Measurements from ENCODE around the gene DYNLRB1. TPM values are rescaled to one million over a fixed set of nuclear protein-coding genes. Genes with fewer than 3 reads are reported as not detected.
"Not testable (repeated sequence)": the region's sequence is repeated elsewhere in the genome, so short reads cannot be mapped to it uniquely, and the experiment has no call there.

DYNLRB1 gene
- 100 to 1,000 TPM; 115 TPM for total RNA-seq
- long read RNA-seq, transcript DYNLRB1-202 (4 exons, 675 nt) = major isoform, 30 of 40 reads
- long read RNA-seq, partial matches to known transcripts = 8 of 40 reads
- long read RNA-seq, other reads (novel, unspliced or antisense) = 2 of 40 reads

DNA sequence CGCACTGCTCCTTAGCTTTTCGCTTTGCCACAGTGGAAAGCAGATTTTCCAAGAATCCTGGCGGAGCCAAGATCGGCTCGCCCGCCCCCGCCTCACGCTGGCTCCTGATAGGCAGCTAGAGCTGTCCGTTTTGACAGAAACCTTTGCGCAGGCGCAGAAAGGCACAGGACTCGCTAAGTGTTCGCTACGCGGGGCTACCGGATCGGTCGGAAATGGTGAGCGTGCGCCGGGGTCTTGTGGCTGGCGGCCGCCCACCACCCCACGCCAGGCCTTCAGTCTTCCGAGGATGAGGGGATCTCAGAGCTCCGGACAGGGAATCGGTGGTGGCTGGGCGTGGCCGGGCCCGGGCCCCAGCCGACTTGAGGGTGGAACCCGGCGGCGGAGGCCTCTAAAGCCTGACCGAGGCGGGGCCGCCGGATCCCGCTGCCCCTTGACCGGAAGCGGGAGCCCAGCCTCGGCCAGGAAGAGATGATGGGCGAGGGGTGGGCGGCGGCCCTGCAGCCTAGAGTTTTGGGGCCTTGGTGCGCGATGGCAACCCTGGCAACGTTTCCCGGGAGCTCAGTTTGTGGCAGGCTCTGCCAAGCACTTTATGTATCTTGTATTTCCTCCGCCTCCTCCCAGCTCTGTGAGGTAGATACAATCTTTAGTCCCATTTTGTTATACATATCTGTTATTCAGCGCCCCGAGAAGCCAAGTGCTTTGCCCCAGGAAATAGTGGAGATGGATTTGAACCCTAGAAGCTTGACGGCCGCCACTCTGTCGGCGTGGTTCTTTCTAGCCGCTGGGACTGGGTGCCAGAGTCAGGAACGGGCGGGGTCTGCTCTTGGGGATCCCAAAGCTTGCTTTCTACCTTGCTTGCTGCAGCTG lies at the start of gene DYNLRB1:
Gene DYNLRB1 (plus strand): TSS at position 176 of the 867 bp plus-strand sequence. CDS start 37 bp downstream, at position 213.
- intact Hi-C loops (cut with DNase I, micrococcal nuclease) = no loop called here
- ATAC-seq (peak; percentile 90), DNase-seq (peak; percentile 97 to 99)

DNA sequence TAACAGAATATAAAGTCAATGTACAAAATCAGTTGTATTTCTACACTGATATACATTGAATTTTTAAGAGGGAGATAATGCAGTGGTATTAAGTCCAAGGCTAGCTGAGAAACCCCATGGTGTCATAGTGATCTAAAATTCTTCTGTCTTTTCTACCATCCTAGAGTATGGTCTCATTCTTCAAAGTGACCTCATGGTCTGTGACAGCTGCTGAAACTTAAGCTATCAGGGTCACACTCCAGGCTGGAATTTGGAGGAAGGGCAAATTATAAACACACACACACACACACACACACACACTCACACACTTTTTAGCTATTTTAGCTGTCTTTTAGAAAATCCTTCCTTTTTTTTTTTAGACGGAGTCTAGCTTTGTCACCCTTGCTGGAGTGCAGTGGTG lies 47.3 kb upstream of the DYNLRB1 start:
- ATAC-seq (no peak), DNase-seq (no peak)
- intact Hi-C loops (cut with DNase I, micrococcal nuclease) = no loop called here

DNA sequence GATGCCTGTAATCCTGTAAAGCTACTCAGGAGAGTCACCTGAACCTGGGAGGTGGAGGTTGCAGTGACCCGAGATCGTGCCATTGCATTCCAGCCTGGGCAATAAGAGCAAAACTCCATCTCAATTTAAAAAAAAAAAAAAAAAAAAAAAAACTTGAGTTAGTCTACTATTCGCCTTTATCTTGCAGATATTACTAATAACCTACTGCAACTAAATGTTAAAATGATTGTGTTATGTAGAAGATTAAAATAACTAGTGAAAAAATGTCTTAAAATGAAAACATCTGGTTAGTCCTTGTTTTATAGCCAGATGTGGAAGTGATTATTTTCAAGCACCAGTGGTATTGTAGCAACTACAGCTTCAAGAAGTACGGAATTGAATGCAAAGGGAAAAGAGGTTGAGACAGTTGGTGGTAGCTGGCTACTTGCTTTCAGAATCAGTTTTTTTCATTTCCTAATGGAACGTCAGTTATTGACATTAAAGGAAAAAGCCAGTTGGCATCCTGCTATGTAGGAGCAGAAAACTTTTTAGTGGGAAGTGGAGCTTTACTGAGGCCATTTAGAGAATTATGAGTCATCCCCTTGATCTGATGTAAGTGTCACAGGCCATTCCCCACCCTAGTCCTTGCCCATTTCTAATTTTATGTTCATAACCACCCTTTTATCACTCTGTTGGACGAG lies 43.8 kb upstream of the DYNLRB1 start:
- intact Hi-C loops (cut with DNase I, micrococcal nuclease) = loop anchor here in 1 of 2 donors (10.0 kb wide), 1 partner anchor 158 kb away; no protein-coding TSS in a partner anchor
- DNase-seq = no peak
- ATAC-seq = peak; percentile 76

DNA sequence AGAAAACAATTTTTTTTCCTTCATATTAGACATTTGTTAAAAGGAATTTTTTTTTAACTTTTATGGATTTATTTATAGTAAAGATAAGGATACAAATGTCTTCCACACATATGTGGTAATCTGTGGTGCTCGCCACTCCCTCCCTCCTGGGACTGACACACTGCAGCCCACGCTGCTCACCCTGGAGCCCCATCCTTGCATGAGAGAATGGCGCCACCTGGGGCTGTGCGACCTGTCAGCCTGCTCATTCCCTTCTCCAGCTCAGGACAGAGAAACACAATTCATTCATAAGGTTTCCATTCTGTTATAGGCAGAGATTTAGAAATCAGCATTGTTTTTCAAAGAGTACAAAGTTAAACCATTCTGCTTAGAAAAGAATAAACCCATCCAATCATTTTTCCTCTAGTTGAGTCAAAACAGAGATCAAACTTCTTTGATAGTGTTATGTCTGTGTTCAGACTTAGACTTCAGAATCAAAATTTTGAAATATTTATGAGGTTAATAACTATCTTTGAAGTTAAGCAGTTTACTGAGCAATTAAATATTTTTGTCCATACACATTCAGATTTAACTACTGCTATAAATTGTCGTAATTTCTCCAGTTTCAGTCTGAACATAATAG lies 42.8 kb upstream of the DYNLRB1 start:
- ATAC-seq = peak; percentile 74
- intact Hi-C loops (cut with DNase I, micrococcal nuclease) = loop anchor here in 1 of 2 donors (10.0 kb wide), 1 partner anchor 159 kb away; no protein-coding TSS in a partner anchor
- DNase-seq = peak in 1 of 2 donors; percentile 55

DNA sequence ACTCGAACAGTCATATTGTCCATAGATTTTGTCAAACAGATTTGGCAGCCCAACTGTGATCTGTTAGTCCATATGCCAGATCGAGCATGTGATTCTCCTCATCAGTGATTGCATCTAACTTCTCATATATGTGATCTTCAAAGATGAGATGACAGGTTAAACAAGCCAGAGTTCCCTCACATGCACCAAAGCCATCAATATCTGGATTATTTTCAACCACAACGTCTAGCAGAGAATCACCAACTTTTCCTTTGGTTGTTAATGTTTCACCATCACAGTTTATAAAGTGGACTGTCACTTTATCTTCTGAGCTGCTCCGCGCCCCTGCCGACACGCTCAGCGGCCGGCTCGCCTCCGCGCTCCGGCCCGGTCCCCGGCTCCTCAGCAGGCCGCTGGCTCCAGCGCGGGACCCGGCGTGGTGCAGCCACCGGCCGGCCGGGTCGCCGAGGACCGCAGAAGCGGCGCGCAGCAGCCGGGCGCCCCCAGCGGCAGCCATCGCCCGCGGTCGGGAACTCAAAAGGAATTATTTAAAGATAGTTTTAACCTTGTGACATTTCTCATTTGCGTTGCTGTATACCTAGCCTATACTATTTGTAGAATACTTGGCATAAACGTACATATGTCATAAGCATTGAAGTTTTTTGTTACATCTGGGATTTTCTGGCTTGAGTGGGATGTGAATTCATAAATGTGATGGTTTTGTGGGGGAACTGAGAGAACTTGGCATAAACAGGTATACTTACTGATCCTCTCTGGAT lies 40.1 kb upstream of the DYNLRB1 start:
- ATAC-seq (peak; percentile 63), DNase-seq (peak in 1 of 2 donors; percentile 54)
- intact Hi-C loops (cut with DNase I, micrococcal nuclease) = loop anchor here in 1 of 2 donors (10.0 kb wide), 1 partner anchor 161 kb away; no protein-coding TSS in a partner anchor

DNA sequence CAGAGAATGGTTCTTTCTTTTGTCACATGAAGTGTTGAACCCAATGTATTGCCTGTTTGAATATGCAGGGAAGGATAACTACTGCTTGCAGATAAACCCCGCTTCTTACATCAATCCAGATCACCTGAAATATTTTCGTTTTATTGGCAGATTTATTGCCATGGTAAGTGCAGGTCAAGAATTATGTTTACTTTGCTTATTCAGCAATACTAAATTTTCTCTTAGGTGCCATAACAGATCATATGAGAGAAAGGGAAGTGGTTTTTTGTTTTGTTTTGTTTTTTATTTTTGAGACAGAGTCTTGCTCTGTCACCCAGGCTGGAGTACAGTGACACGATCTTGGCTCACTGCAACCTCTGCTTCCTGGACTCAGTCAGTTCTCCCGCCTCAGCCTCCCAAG lies 36.6 kb upstream of the DYNLRB1 start:
- intact Hi-C loops (cut with DNase I, micrococcal nuclease) = loop anchor here in 1 of 2 donors (10.0 kb wide), 1 partner anchor 165 kb away; no protein-coding TSS in a partner anchor
- ATAC-seq = peak; percentile 43
- DNase-seq = no peak

DNA sequence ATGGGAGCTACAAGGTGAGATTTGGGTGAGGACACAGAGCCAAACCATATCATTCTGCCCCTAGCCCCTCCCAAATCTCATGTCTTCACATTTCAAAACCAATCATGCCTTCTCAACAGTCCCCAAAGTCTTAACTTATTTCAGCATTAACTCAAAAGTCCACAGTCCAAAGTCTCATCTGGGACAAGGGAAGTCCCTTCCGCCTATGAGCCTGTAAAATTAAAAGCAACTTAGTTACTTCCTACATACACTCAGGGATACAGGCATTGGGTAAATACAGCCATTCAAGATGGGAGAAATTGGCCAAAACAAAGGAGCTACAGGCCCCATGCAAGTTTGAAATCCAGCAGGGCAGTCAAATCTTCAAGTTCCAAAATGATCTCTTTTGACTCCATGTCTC lies 34.1 kb upstream of the DYNLRB1 start:
- peak; percentile 53 for ATAC-seq
- intact Hi-C loops (cut with DNase I, micrococcal nuclease); DNase-seq: not testable (repeated sequence)

DNA sequence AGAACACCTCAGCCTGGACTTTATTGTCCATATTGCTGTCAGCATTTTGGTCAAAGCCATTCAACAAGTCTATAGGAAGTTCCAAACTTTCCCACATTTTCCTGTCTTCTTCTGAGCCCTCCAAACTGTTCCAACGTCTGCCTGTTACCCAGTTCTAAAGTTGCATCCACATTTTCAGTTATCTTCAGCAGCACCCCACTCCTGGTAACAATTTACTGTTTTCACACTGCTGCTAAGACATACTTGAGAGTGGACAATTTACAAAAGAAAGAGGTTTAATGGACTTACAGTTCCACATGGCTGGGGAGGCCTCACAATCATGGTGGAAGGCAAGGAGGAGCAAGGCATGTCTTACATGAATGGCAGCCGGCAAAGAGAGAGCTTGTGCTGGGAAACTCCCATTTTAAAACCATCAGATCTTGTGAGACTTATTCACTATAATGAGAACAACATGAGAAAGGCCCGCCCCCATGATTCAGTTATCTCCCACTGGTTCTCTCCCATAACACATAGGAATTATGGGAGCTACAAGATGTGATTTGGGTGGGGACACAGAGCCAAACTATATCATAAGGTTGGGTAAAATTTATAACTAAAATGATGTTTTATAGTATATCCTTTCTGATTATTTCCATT lies 32.5 kb upstream of the DYNLRB1 start:
- intact Hi-C loops (cut with DNase I, micrococcal nuclease); ATAC-seq; DNase-seq: not testable (repeated sequence)

DNA sequence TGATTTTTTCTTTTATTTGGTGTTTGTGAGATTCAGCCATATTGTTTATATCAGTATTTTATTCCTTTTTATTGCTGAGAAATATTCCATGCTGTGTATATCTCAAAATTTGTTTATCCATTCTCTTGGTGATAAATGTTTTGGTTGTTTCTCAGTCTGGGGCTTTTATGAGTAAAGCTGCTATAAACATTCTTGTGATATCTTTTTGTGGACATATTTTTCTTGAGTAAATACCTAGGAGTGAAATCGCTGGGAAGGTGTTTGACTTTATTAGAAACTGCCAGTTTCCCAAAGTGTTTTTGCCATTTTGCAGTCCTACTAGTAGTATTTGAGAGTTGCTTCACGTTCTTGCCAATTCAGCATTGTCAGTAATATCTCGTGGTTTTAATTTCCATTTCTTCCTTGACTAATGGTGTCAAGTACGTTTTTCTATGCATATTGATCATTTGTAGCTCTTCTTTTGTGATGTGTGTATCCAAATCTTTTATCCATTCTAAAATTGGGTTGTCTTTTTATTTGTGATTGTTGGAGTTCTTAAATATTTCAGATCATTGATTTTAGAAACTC lies 31.1 kb upstream of the DYNLRB1 start:
- intact Hi-C loops (cut with DNase I, micrococcal nuclease) = no loop called here
- ATAC-seq (no peak), DNase-seq (no peak)

DNA sequence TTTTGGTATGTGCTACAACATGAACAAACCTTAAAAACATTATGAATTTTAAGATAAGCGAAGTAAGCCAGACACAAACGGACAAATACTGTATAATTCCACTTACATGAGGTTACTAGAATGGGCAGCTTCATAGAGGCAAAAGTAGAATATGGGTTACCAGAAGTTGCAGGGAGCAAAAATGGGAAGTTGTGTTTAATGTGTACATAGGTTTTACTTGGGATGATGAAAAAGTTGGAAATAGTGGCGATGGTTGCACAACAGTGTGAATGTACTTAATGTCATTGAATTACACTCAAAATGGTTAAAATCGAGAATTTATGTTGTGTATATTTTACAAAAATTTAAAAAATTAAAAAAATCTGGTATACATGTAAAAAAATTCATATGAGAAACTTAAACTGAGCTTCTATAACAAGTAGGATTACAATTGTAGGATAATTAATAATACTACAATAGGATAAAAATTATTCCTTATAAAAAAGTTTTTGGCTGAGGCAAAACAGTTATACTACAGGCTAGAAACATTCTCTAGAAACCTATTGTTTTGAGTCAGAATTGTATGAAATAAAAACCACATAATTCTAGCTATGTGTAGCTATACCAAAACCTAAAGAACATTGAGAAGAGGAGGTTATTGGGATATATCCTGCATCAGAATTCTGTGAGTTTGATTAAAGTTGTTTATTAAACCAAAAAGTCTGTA lies 24.8 kb upstream of the DYNLRB1 start:
- intact Hi-C loops (cut with DNase I, micrococcal nuclease) = no loop called here
- DNase-seq (no peak), ATAC-seq (no peak)

DNA sequence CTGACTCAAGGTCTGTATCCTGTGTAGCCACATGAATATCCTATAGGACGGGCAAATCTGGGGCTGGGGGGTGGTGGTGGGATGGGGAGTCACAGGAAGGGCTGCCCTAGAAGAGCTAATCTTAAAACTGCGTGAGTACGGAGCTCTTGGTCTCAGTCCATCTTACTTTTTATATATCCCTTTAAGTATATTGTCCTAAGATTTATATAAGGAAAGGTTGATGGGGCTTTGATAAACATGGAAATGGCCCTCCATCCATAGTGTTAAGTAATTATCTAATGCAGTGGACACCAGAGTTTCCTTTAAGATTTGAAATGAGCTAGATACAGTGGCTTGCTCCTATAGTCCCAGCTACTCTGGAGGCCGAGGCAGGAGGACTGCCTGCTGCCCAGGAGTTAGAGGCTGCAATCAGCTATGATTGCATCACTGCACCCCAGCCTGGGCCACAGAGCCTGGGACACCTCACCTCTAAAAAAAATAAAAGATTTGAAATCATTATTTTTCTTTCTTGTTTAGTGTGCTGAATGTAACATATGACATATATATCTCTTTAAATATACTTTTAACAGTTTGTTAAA lies 24.2 kb upstream of the DYNLRB1 start:
- no peak for DNase-seq
- intact Hi-C loops (cut with DNase I, micrococcal nuclease) = no loop called here
- ATAC-seq = no peak

DNA sequence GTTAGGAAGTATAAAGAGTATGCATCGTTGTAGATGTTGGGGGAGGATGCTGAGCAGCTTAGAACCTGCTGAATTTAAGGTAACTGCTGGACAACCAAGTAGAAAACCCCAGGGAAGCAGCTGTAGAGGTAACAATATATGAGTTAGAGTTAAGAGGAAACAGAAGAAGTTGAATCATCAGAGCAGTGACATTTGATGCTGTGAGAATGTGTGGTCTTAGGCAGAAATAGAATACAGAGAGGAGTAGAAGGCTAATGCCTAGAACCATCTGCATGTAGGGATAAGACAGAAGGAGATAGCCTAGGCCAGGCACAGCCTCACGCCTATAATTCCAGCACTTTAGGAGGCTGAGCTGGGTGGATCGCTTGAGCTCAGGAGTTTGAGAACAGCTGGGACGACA lies 22.6 kb upstream of the DYNLRB1 start:
- no peak for ATAC-seq
- no peak for DNase-seq
- intact Hi-C loops (cut with DNase I, micrococcal nuclease) = no loop called here

DNA sequence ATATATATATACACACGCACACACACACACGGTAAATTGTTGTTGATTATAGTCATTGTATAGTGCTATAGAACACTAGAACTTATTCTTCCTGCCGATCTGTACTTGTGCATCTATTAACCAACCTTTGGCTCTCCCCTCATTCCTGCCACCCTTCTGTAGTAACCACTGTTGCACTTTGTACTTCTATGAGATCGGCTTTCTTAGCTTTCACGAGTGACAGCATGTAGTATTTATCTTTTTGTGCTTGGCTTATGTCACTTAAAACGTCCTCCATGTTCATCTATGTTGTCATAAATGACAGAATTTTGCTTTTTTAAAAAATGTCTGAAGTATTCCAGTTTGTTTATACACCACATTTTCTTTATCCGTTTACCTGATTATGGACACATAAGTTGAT lies 20.9 kb upstream of the DYNLRB1 start:
- no peak for DNase-seq
- no peak for ATAC-seq
- intact Hi-C loops (cut with DNase I, micrococcal nuclease) = no loop called here

DNA sequence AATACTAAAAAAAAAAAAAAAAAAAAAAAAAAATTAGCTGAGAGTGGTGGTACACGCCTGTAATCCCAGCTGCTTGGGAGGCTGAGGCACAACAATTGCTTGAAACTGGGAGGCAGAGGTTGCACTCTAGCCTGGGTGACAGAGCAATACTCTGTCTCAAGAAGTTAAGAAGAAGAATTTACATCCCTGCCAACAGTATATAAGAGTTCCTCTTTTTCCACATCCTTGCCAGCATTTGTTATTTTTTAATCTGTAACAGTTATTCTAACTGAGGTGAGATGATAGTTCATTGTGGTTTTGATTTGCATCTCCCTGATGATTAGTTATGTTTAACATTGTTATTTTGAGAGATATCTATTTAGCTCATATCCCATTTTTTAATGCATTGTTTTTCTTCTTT lies 20.3 kb upstream of the DYNLRB1 start:
- ATAC-seq (no peak), DNase-seq (no peak)
- intact Hi-C loops (cut with DNase I, micrococcal nuclease) = no loop called here

DNA sequence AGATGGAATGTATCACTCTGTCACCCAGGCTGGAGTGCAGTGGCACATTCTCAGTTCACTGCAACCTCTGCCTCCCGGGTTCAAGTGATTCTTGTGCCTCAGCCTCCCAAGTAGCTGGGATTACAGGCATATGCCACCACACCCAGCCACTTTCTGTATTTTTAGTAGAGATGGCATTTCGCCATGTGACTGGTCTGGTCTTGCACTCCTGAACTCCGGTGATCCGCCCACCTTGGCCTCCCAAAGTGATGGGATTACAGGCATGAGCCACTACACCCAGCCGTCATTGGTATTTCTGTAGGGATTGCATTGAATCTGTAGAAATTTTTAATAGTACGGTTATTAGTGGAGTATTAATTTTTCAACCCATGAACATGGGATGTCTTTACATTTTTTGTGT lies 18.6 kb upstream of the DYNLRB1 start:
- intact Hi-C loops (cut with DNase I, micrococcal nuclease); ATAC-seq; DNase-seq: not testable (repeated sequence)

DNA sequence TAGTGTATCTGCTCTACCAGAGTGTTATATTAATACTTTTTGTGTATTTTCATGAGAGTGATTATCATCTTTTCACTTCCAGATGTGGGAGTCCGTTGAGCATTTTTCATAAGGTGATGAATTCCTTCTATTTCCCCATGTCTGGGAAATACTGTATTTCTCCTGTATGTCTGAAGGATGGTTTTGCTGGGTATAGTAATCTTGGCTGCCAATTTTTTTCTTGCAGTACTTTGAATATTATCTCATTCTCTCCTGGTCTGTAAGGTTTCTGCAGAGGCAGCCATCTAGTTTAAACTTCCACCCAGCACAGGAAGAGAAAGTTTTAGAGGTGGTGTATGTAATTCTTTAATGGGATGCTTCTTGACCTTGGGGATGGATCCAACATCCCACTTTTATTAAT lies 15.4 kb upstream of the DYNLRB1 start:
- intact Hi-C loops (cut with DNase I, micrococcal nuclease) = no loop called here
- ATAC-seq = no peak
- DNase-seq = no peak

DNA sequence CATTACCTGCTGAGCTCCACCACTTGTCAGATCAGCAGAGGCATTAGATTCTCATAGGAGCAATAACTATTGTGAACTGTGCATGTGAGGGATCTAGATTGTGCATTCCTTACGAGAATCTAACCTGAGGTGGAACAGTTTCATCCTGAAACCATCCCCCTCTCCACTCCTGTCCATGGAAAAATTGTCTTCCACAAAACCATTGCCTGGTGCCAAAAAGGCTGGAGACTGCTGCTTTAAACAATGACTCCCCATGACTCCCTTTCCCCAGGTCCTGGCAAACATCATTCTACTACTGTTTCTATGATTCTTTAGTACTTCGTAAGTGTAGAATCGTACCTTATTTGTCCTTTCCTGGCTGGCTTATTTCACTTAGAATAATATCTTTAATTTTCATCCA lies 9.7 kb upstream of the DYNLRB1 start:
- intact Hi-C loops (cut with DNase I, micrococcal nuclease) = no loop called here
- ATAC-seq (no peak), DNase-seq (no peak)

Data from left colon (tissue), 2 donors.